Raji (cell line): Measurements from ENCODE around the gene DOCK10.

ENCODE experiments used
- POLR2A ChIP-seq: IDR thresholded peaks from 2 replicates; pipeline ENCODE4 v1.6.1; 2011; ENCODE audit warnings: low read depth, low read length, control low read depth; ENCODE audit not compliant: insufficient read depth

The DOCK10 gene

GRCh38 chr2:224904381-224904780, 137.9 kb downstream of the DOCK10 start:
- TF ChIP-seq POLR2A, result no peak

- TF ChIP-seq POLR2A, result no peak
Observed at GRCh38 chr2:224903621-224904020, 138.6 kb downstream of the DOCK10 start.

- no peak for TF ChIP-seq POLR2A
Observed at GRCh38 chr2:224901121-224901676, 141.1 kb downstream of the DOCK10 start.

- TF ChIP-seq POLR2A, result no peak
Observed at GRCh38 chr2:224895377-224895776, 146.9 kb downstream of the DOCK10 start.

GRCh38 chr2:224894356-224894755, 147.9 kb downstream of the DOCK10 start:
- TF ChIP-seq POLR2A, result no peak

GRCh38 chr2:224893848-224894247, 148.4 kb downstream of the DOCK10 start:
- no peak for TF ChIP-seq POLR2A

- TF ChIP-seq POLR2A, result no peak
Observed at GRCh38 chr2:224892574-224893204, 149.6 kb downstream of the DOCK10 start.

GRCh38 chr2:224890372-224890771, 151.9 kb downstream of the DOCK10 start:
- TF ChIP-seq POLR2A, result no peak

GRCh38 chr2:224887141-224887540, 155.1 kb downstream of the DOCK10 start:
- no peak for TF ChIP-seq POLR2A

- no peak for TF ChIP-seq POLR2A
Observed at GRCh38 chr2:224885836-224886547, 156.3 kb downstream of the DOCK10 start.

GRCh38 chr2:224885291-224885690, 157.0 kb downstream of the DOCK10 start:
- TF ChIP-seq POLR2A, result no peak

GRCh38 chr2:224884188-224884587, 158.1 kb downstream of the DOCK10 start:
- TF ChIP-seq POLR2A, result no peak

- no peak for TF ChIP-seq POLR2A
Observed at GRCh38 chr2:224883700-224884099, 158.6 kb downstream of the DOCK10 start.

GRCh38 chr2:224883172-224883516, 159.1 kb downstream of the DOCK10 start:
- TF ChIP-seq POLR2A, result no peak

- no peak for TF ChIP-seq POLR2A
Observed at GRCh38 chr2:224882291-224883171, 159.7 kb downstream of the DOCK10 start.
